Keratinocyte (primary cell): Measurements from ENCODE around the gene DIPK1A.

Experiments
- EZH2 ChIP-seq: IDR thresholded peaks from one replicate; pipeline ENCODE4 v1.6.1; 2012; ENCODE audit warnings: inconsistent platforms, mild to moderate bottlenecking, low read length, moderate library complexity
- TF ChIP-seq, protein P1 (sequence below), 3 experiments: IDR thresholded peaks in 1 of 3; conservative IDR thresholded peaks in 1 of 3; optimal IDR thresholded peaks in 1 of 3; 2 replicates in 2 of 3; 3 replicates in 1 of 3; pipeline versions ENCODE3 to v1.5.1; 2011; ENCODE audit warnings: low read length in 3 of 3, mild to moderate bottlenecking in 3 of 3, moderate library complexity in 2 of 3, control low read depth in 1 of 3, inconsistent platforms in 1 of 3; ENCODE audit not compliant: insufficient read depth in 2 of 3; ENCODE audit errors: extremely low read depth in 1 of 3

DNA sequence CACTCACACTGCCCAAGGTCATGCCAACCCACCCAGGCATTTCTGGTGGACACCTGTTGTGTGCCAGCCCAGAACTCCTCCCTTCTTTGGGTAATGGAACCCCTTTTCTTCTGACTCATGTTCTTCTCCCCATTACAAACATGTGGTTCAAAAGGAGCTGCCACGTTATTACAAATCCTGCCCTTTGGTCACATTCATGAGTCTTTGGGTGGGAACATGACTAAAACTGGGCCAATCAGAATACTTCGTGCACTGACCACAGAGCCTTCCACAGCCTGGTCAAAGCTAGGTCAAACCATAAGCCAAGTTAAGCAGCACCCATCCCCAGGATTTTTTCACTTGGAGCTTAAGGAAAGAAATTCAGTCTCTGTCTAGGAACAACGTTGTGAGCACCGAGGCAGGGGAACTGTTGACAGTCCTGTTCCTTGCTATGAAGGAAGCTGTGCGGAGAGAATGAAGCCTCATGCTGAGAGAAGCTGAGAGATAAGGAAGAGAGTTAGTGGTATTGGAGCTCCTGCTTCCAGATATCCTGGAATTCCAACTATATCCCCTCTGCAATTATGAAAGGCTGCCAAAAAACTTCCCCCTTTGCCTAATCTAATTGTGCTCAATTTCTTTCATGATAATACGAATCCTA, 46.8 kb upstream of the DIPK1A start:
- TF ChIP-seq, protein P1, sequence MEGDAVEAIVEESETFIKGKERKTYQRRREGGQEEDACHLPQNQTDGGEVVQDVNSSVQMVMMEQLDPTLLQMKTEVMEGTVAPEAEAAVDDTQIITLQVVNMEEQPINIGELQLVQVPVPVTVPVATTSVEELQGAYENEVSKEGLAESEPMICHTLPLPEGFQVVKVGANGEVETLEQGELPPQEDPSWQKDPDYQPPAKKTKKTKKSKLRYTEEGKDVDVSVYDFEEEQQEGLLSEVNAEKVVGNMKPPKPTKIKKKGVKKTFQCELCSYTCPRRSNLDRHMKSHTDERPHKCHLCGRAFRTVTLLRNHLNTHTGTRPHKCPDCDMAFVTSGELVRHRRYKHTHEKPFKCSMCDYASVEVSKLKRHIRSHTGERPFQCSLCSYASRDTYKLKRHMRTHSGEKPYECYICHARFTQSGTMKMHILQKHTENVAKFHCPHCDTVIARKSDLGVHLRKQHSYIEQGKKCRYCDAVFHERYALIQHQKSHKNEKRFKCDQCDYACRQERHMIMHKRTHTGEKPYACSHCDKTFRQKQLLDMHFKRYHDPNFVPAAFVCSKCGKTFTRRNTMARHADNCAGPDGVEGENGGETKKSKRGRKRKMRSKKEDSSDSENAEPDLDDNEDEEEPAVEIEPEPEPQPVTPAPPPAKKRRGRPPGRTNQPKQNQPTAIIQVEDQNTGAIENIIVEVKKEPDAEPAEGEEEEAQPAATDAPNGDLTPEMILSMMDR (optimal IDR thresholded peaks at IDR 0.05 in 1 of 3, IDR thresholded peaks at IDR 0.05 in 1 of 3, conservative IDR thresholded peaks at IDR 0.05 in 1 of 3; ENCODE audit: extremely low read depth in 1 of 3, insufficient read depth in 2 of 3, low read length in 3 of 3), result no peak
- no peak for TF ChIP-seq EZH2
